Activated T-cell treated with anti-CD3 and anti-CD28 coated beads, Interleukin-2, amount 50 U/mL, for 24 hours (primary cell): Measurements from ENCODE around the gene DMXL2.
"Not testable (repeated sequence)": the region's sequence is repeated elsewhere in the genome, so short reads cannot be mapped to it uniquely, and the experiment has no call there.

ENCODE experiments used
- DNase-seq: peaks from one replicate; pipeline ENCODE4 v3.0.0-alpha.2; 2020
- H3K27ac Mint-ChIP-seq: 2 replicates; pipeline ENCODE4 v1.8.0; 2020; ENCODE audit warnings: mild to moderate bottlenecking, mixed read lengths
- H3K27me3 Mint-ChIP-seq: 2 replicates; pipeline ENCODE4 v1.8.0; 2020; ENCODE audit warnings: mixed read lengths
- H3K36me3 Mint-ChIP-seq: 2 replicates; pipeline ENCODE4 v1.8.0; 2020; ENCODE audit warnings: low read depth, mixed read lengths
- H3K4me1 Mint-ChIP-seq: 2 replicates; pipeline ENCODE4 v1.8.0; 2020; ENCODE audit warnings: low read depth, mixed read lengths
- H3K4me3 Mint-ChIP-seq: 2 replicates; pipeline ENCODE4 v1.8.0; 2020; ENCODE audit warnings: mild to moderate bottlenecking, moderate library complexity, mixed read lengths
- H3K9me3 Mint-ChIP-seq: 2 replicates; pipeline ENCODE4 v1.8.0; 2020; ENCODE audit warnings: mixed read lengths

The DMXL2 gene

GRCh38 chr15:51576286-51576850 is 46.2 kb downstream of the DMXL2 start:
- H3K36me3 Mint-ChIP-seq = peaks cover 2% of the 10 kb centered on the region
- H3K9me3 Mint-ChIP-seq = peaks cover 2% of the 10 kb centered on the region
- H3K27ac Mint-ChIP-seq = no peak overlapping the region
- no peak for DNase-seq
- H3K4me1 Mint-ChIP-seq = no peaks in the 10 kb centered on the region
- H3K4me3 Mint-ChIP-seq = no peak overlapping the region
- H3K27me3 Mint-ChIP-seq = no peaks in the 10 kb centered on the region

DNA sequence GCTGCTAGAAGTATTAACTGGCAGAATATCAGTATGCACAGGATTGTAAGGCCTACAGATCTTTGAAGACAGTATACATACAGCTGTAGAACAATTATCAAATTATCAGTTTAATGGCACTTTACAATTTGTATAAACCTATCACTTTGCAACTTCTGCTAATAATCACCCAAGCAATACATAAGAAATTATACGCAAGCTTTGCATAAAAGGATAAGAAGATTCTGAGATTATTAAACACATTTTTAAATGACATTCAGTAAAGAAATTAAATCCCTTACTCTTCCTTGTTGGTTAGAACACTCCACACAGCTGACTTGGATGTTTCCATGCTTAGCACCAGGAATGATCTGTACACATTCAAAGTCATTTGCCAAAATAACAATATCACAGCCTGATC is 46.8 kb downstream of the DMXL2 start:
- peaks cover 2% of the 10 kb centered on the region for H3K36me3 Mint-ChIP-seq
- no peaks in the 10 kb centered on the region for H3K27me3 Mint-ChIP-seq
- no peak overlapping the region for H3K27ac Mint-ChIP-seq
- H3K4me1 Mint-ChIP-seq = no peaks in the 10 kb centered on the region
- peaks cover 2% of the 10 kb centered on the region for H3K9me3 Mint-ChIP-seq
- no peak overlapping the region for H3K4me3 Mint-ChIP-seq
- no peak for DNase-seq

DNA sequence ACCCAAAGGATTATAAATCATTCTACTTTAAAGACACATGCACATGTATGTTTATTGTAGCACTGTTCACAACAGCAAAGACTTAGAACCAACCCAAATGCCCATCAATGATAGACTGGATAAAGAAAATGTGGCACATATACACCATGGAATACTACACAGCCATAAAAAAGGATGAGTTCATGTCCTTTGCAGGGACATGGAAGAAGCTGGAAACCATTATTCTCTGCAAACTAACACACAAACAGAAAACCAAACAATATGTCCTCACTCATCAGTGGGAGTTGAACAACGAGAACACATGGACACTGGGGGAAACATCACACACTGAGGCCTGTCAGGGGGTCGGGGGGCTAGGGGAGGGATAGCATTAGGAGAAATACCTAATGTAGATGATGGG is 49.2 kb downstream of the DMXL2 start:
- DNase-seq, H3K27ac Mint-ChIP-seq, H3K36me3 Mint-ChIP-seq, H3K4me1 Mint-ChIP-seq, H3K4me3 Mint-ChIP-seq, H3K9me3 Mint-ChIP-seq, H3K27me3 Mint-ChIP-seq: not testable (repeated sequence)

DNA sequence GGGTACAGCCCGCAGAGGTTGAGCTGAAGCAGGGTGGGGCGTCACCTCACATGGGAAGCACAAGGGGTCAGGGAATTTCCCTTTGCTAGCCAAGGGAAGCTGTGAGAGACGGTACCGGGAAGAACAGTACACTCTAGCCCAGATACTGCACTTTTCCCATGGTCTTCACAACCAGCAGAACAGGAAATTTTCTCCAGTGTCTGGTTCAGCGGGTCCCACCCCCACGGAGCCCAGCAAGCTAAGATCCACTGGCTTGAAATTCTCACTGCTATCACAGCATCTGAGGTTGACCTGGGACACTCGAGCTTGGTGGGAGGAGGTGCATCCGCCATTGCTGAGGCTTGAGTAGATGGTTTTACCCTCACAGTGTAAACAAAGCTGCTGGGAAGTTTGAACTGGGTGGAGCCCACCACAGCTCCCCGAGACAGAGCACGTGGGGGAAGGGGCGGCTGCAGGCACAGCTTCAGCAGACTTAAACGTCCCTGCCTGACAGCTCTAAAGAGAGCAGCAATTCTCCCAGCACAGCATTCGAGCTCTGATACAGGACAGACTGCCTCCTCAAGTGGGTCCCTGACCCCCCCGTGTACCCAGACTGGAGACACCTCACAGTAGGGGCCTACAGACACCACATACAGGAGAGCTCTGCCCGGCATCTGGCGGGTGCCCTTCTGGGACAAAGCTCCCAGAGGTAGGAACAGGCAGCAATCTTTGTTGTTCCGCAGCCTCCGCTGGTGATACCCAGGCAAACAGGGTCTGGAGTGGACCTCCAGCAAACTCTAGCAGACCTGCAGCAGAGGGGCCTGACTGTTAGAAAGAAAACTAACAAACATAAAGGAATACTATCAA is 53.4 kb downstream of the DMXL2 start:
- H3K9me3 Mint-ChIP-seq, H3K27ac Mint-ChIP-seq, H3K36me3 Mint-ChIP-seq, H3K4me3 Mint-ChIP-seq, DNase-seq, H3K27me3 Mint-ChIP-seq, H3K4me1 Mint-ChIP-seq: not testable (repeated sequence)

DNA sequence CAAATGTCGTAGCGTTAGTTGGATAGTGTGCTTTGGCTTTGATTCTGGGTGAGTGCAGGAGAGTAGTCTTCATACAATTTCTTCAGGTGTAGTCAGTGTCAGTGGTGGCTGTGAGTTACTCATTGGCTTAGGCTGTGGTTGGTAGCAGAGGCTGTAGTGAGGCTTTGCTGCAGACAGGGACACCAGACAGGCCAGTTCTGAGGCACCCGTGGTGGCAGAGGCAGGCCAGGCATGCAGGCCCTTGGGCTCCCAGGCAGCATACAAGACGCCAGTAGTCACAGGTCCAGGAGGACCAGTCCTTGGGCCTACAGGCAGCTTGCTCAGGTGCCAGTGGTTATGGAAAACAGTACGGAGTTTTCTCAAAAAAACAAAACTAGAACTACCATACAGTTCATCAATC is 61.3 kb downstream of the DMXL2 start:
- no peaks in the 10 kb centered on the region for H3K36me3 Mint-ChIP-seq
- no peak for DNase-seq

GRCh38 chr15:51558876-51559275 is 63.7 kb downstream of the DMXL2 start:
- DNase-seq = no peak
- H3K36me3 Mint-ChIP-seq = no peaks in the 10 kb centered on the region
- no peaks in the 10 kb centered on the region for H3K9me3 Mint-ChIP-seq
- H3K27me3 Mint-ChIP-seq = no peaks in the 10 kb centered on the region
- H3K27ac Mint-ChIP-seq = no peak overlapping the region
- no peak overlapping the region for H3K4me3 Mint-ChIP-seq
- no peaks in the 10 kb centered on the region for H3K4me1 Mint-ChIP-seq

More for the DNA sequence above, 61.3 kb downstream of the DMXL2 start:
- Mint-ChIP-seq H3K4me1 (no peaks in the 10 kb centered on the region), H3K27me3 (no peaks in the 10 kb centered on the region), H3K27ac (no peak overlapping the region), H3K9me3 (no peaks in the 10 kb centered on the region), H3K4me3 (no peak overlapping the region)

- H3K36me3 Mint-ChIP-seq = no peaks in the 10 kb centered on the region
Observed at GRCh38 chr15:51558411-51558810, 64.2 kb downstream of the DMXL2 start.

DNA sequence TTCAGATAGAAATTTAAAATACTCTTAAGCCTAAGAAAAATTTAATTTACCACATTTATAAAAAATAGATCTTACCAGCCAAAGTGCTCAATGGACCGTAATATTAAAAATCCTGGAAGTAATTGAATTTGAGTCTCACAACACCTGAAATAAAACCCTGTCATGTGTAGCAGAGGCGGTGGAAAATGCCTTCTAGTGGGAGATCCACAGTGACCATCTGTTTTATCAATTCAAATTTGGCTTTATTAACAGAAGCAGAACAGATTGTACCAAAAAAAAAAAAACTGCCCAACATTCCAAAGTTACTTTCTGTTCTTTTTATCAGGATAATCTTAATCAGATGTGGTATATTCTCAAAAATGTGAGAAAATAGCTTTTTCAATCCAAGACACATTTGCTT is 71.7 kb downstream of the DMXL2 start:
- Mint-ChIP-seq H3K36me3 (no peaks in the 10 kb centered on the region), H3K9me3 (no peaks in the 10 kb centered on the region), H3K27me3 (no peaks in the 10 kb centered on the region), H3K27ac (no peak overlapping the region), H3K4me3 (no peak overlapping the region), H3K4me1 (no peaks in the 10 kb centered on the region)
- DNase-seq = no peak

More at GRCh38 chr15:51558411-51558810, 64.2 kb downstream of the DMXL2 start:
- no peak for DNase-seq
- Mint-ChIP-seq H3K4me1 (no peaks in the 10 kb centered on the region), H3K27me3 (no peaks in the 10 kb centered on the region), H3K4me3 (no peak overlapping the region), H3K9me3 (no peaks in the 10 kb centered on the region), H3K27ac (no peak overlapping the region)

DNA sequence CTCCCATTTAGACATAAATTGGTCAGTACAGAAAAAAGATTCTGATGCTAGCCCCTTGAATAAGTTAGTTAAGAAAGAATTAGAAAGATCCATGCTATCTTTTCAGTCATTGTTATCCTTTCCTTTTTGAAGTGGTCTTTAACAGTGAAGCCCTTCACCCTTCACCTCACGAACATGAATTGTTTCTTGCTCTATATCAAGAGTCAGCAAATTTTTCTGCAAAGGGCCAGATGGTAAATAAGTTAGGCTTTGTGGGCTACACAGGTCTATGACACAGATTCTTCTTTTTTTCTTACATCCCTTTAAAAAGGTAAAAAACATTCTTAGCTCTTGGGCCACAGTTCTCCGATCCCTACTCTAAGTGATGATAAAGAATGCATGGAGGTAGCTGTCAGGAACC is 74.9 kb downstream of the DMXL2 start:
- Mint-ChIP-seq H3K27ac (no peak overlapping the region), H3K4me1 (no peaks in the 10 kb centered on the region), H3K9me3 (no peaks in the 10 kb centered on the region), H3K27me3 (no peaks in the 10 kb centered on the region), H3K4me3 (no peak overlapping the region), H3K36me3 (no peaks in the 10 kb centered on the region)
- DNase-seq = no peak

GRCh38 chr15:51536965-51537574 is 85.5 kb downstream of the DMXL2 start:
- H3K36me3 Mint-ChIP-seq = peaks cover 1% of the 10 kb centered on the region
- DNase-seq = no peak
- no peak overlapping the region for H3K27ac Mint-ChIP-seq
- no peaks in the 10 kb centered on the region for H3K4me1 Mint-ChIP-seq
- H3K4me3 Mint-ChIP-seq = no peak overlapping the region
- no peaks in the 10 kb centered on the region for H3K27me3 Mint-ChIP-seq
- H3K9me3 Mint-ChIP-seq = no peaks in the 10 kb centered on the region

GRCh38 chr15:51533672-51534398 is 88.7 kb downstream of the DMXL2 start:
- Mint-ChIP-seq H3K36me3 (peaks cover 15% of the 10 kb centered on the region), H3K9me3 (no peaks in the 10 kb centered on the region), H3K27ac (no peak overlapping the region), H3K4me1 (no peaks in the 10 kb centered on the region), H3K4me3 (no peak overlapping the region), H3K27me3 (no peaks in the 10 kb centered on the region)
- DNase-seq = no peak

DNA sequence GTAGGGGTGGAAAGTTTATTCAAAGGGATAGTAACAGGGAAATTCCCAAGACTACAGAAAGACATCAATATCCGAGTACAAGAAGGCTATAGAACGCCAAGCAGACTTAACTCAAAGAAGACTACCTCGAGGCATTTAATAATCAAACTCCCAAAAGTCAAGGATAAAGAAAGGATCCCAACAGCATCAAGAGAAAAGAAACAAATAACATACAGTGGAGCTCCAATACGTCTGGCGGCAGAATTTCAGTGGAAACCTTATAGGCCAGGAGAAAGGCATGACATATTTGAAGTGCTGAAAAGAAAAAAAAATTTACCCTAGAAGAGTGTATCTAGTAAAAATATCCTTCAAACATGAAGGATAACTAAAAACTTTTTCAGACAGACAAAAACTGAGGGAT is 95.6 kb downstream of the DMXL2 start:
- H3K4me1 Mint-ChIP-seq = no peaks in the 10 kb centered on the region
- H3K27ac Mint-ChIP-seq = no peak overlapping the region
- no peak overlapping the region for H3K4me3 Mint-ChIP-seq
- H3K36me3 Mint-ChIP-seq = peaks cover 43% of the 10 kb centered on the region
- peaks cover 15% of the 10 kb centered on the region for H3K9me3 Mint-ChIP-seq
- DNase-seq = no peak
- H3K27me3 Mint-ChIP-seq = no peaks in the 10 kb centered on the region

DNA sequence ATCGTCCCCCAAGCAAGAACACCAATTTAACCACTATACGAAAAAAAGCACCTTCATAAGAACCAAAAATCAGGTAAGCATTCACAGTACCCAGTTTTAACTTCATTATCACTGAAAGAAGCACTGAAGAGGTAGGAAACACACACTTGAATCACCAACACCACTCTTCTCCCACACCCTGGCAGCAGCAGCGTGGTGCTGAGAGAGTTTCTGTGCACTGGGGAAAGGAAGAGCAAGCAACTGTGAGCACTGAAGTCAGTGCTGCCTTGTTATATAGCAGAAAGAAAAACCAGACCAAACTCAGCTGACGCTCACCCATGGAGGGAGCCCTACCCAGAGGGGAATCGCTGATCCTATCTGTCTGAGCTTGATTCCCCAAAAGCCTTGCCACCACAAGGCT is 98.2 kb downstream of the DMXL2 start:
- peaks cover 15% of the 10 kb centered on the region for H3K9me3 Mint-ChIP-seq
- no peak overlapping the region for H3K4me3 Mint-ChIP-seq
- DNase-seq = no peak
- H3K27ac Mint-ChIP-seq = no peak overlapping the region
- peaks cover 33% of the 10 kb centered on the region for H3K36me3 Mint-ChIP-seq
- H3K4me1 Mint-ChIP-seq = no peaks in the 10 kb centered on the region
- no peaks in the 10 kb centered on the region for H3K27me3 Mint-ChIP-seq

- Mint-ChIP-seq H3K4me3 (no peak overlapping the region), H3K4me1 (no peaks in the 10 kb centered on the region), H3K9me3 (no peaks in the 10 kb centered on the region), H3K27ac (no peak overlapping the region), H3K36me3 (peaks cover 6% of the 10 kb centered on the region), H3K27me3 (no peaks in the 10 kb centered on the region)
- DNase-seq = no peak
Observed at GRCh38 chr15:51516291-51516690, 106.3 kb downstream of the DMXL2 start.

- Mint-ChIP-seq H3K27me3 (no peaks in the 10 kb centered on the region), H3K4me1 (no peaks in the 10 kb centered on the region), H3K9me3 (no peaks in the 10 kb centered on the region), H3K36me3 (peaks cover 3% of the 10 kb centered on the region), H3K4me3 (no peak overlapping the region), H3K27ac (no peak overlapping the region)
- no peak for DNase-seq
Observed at GRCh38 chr15:51505251-51505650, 117.3 kb downstream of the DMXL2 start.
